ENCODE results near the gene FSD1L.

The FSD1L gene

GRCh38 chr9:105436783-105437182 lies 11.1 kb upstream of the FSD1L start:
- DNase-seq = no peak

DNA sequence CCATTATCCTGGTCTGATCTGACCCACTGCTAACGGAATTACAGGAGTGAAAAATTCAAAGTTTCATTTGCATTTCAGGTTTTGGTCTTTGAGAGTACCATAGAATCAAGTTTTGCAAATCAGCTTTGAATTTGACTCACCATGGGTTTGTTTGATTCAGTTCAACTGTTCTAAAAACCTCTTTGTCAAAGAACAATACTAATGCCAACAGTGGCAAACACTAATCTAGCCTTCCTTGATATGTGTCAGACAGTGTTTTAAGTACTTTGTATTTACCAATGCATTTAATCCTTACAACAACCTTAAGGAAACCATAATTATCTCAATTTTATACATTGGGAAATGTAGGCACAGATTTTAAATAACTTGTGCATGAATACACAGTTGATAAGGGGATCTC lies 10.1 kb upstream of the FSD1L start:
- no peak for DNase-seq

- no peak for DNase-seq
Observed at GRCh38 chr9:105438141-105438806, 9.6 kb upstream of the FSD1L start.

DNA sequence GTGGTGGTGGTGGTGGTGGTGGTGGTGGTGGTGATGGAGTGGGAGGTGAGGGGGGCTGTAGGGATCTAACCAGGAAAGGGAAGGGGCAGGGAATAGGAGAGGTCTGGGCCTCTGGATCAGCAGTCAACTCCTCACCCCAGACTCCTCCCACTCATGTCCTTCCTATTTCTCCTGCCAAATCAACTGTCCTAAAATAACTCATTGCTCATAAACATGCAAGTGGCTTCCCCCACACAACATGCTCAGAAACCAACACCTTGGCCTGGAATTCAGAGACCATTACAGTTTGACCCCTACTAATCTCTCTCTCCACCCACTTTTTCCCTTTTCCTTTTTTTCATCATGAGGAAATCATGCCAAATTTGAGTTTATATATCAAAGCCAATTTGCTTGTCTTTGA lies 8.4 kb upstream of the FSD1L start:
- no peak for DNase-seq

- no peak for DNase-seq
Observed at GRCh38 chr9:105441616-105442160, 6.1 kb upstream of the FSD1L start.

- no peak for DNase-seq
Observed at GRCh38 chr9:105443121-105443520, 4.7 kb upstream of the FSD1L start.

DNA sequence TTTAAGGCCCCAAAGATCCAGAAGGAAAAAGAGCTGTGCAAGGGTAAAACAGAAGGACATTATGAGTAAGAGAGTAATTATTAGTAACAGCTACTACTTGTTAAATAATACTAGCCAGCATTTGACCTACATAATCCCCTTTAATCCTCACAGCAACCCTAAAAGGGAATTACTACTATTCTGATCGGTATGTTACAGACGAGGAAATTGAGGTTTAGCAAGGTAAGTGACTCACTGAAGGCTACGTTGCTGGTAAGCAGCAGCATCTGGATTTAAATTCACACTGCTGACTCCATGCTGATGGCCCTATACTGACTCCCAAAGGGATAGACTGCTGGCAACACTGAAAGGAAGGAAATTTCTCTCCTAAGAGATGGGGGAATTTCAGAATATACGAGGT lies 3.7 kb upstream of the FSD1L start:
- DNase-seq = no peak

DNA sequence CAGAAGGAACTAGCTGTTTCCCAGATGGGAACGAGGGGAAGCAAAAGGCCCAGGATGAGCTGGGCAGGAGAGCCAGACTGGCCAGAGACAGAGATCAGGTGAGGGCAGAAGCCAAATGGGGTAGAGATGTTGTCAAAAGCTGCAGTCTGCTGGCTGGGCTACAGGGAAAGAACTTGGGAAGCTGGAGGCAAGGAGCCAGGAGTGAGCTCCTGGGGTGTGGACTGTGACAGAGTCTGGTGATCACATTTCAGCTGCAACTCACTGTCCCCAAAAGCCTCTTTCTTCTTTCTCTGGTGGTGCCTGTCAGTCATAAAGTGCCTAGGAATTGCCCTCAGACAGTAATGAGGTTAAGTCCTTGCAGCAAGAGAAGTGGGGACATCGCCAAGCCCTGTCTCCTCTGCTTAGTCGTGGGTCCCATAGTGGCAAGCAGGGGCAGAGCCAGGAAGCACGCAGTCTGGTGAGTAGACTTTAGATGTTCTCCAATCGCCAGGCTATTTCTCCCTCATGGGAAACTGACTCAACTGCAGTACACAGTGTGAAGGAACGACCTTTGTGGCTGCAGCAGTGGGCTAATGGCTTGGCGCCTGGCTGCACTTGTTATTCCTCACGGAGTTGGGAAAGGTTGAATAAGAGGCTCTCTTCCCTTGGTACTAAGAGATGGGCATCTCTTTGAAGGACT lies 2.5 kb upstream of the FSD1L start:
- DNase-seq = no peak

DNA sequence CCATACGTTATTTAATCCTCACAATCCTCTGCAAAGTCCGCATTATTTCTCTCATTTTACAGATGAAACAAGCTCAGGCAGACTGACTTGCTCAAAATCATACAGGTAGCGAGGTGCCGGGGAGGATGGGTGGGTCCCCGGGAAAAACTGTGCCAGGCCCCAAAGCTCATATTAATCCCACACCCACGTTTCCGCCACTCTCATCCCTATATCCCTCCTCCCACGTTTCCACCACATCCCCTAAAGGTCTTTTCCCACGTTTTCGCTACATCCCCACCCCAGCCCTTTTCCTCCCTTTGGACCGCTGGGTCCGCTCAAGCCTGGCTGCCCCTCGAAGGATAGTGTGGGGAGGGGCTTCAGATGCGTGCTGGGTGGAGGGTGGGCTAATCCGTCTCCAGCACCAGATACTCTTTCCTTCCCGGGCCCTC lies 434 bp upstream of the FSD1L start:
- no peak for DNase-seq

DNA sequence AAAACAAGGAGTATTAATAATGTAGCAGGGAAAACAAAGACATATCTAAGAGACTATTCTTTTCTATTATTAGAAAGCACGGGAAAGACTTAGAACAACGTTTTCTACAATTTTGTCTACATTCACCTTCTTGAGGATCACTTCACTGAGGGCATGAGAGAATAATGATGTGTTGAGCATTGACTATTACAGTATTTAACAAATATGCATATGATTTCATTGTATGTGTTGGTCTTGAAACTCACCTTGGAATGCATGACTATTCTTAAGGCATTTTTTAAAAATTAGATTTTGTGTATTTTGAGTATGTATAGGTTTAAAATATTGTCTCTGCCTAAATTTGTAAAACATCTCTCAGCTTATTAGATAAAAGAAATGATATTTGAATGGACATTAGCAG lies 1.2 kb downstream of the FSD1L start:
- no peak for DNase-seq

- no peak for DNase-seq
Observed at GRCh38 chr9:105452185-105452584, 4.4 kb downstream of the FSD1L start.

DNA sequence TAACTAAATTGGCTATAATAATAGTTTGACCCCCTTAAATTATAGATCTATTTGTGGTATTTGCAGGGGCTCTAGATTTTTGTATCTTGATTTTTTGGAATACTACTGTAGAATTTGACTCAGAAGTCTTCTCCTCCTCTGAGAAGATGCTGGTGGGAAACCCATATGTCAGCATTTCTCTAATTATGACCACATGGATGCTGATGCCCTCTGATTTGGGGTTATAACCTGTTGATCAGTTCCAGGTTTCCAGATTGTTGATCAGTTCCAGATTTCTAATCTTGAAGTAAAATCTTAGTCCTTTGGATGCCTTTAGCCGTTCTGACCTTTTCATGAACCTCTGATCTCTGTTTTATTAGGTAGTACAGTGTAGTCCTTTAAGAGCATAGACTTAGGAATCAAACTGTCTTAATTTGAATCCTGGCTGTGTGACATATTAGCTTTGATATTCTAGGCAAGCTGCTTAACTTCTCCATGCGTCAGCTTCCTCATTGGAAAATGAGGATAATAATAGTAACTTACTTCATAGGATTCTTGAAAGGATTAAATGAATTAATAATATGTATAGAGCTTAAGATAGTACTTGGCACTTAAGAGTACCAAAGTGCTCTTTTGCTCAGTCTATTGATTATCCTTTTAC lies 8.1 kb downstream of the FSD1L start:
- DNase-seq = no peak

DNA sequence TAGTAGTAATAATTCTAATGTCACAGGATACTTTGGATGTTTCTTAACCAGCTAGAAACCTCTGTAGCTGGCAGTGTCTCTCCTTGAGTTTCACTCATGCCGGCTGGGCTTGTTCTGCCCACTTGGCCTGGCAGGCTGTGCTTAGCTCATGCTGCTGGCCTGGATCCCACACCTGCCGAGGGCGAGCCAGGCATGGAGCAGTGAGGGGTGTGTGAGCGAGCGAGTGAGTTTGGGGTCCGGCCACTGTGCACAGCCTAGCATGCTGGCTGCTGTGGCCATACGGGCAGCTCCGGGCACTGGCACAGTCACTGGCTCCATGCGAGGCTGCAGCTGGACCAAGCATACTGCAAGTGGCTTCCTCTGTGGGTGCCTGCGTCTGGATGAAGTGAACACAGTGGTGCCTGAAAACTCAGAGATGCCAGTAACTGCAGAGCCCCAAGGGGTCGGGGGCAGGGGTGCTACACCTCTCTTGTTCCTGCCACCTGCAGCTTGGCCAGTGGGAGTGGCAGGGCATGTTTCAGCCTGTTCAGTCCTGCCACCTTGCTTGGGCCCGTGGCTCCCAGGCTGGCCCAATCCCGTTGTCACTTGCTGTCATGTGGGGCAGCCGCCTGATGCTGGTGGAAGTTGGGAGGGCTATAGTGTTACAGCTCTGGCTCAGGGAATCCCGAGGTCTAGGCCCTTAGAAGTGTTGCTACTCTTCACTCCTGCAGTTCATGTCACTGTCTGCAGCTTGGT lies 9.9 kb downstream of the FSD1L start:
- DNase-seq = no peak

DNA sequence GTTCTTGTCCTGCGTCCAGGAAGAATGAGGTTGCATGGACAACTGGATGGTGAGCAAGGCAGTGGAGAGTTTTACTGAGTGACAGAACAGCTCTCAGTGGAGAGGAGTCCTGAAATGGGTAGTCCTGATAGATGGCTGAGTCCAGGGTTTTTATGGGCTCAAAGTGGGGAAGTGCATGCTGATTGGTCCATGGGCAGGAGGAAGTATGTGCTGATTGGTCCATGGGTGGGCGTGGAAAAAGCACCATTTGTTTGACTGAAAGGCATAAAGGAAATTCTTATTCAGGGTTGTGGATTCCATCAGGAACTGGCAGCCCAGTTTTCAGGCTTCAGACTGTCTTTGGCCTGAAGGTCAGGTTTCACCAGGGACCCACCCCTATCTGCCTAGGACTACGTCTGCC lies 10.6 kb downstream of the FSD1L start:
- no peak for DNase-seq

DNA sequence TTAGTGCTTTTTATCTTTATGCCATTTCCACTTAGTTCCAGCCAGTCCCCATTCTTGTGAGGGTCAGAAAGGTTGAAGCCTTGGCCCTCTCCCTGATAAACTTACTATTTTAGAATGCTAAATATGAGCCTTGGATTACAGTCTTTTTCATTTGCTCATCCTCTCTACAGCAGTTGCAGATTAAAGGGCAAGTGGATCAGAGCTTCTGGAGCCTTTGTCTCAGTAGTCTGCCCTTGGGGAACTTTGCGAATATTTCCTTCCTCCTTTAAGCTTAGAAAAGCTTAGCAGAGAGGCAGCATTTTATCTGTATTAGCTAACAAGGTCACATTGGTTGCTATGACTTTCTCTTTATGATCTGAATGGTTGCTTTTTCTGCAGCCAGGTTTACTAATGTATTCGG lies 11.5 kb downstream of the FSD1L start:
- DNase-seq = no peak

- DNase-seq = no peak
Observed at GRCh38 chr9:105466898-105467455, 19.1 kb downstream of the FSD1L start.

- DNase-seq = no peak
Observed at GRCh38 chr9:105468875-105469274, 21.0 kb downstream of the FSD1L start.

- DNase-seq = no peak
Observed at GRCh38 chr9:105473221-105473620, 25.4 kb downstream of the FSD1L start.

GRCh38 chr9:105475302-105475701 lies 27.5 kb downstream of the FSD1L start:
- no peak for DNase-seq

GRCh38 chr9:105479846-105480245 lies 32.0 kb downstream of the FSD1L start:
- no peak for DNase-seq

- DNase-seq = no peak
Observed at GRCh38 chr9:105483618-105484017, 35.8 kb downstream of the FSD1L start.

DNA sequence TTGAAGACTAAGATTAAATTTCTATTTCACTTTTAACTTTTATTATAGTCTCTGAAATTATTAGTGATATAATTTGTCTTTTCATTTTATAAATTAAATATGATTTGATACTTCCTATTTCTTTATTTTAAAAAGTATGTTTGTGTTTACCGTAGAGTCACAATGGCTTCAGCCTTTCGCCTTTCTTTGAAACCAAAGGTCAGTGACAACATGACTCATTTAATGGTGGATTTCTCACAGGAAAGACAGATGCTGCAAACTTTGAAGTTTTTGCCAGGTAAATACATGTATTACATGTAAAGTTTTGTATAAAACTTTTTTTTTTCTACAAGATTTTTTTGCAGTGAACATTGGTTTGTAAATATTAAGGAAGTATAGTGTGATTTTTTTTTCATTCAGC lies 36.4 kb downstream of the FSD1L start:
- no peak for DNase-seq

DNA sequence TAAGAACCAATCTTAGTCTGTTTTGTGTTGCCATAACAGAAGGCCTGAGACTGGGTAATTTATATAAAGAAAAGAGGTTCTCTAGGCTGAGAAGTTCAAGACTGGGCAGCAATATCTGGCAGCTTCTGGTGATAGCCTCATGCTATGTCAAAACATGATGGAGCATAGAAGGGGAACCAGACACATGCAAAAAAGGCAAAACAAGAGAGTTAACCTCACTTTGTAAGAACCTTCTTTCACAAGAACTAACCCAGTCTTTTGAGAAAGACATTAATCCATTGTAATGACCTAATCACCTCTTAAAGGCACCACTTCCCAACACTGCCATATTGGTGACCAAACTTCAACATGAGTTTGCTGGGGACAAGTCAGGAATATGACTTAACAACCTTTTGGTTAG lies 37.3 kb downstream of the FSD1L start:
- no peak for DNase-seq
